Measurements from ENCODE around the gene TJP3.

TJP3 gene

DNA sequence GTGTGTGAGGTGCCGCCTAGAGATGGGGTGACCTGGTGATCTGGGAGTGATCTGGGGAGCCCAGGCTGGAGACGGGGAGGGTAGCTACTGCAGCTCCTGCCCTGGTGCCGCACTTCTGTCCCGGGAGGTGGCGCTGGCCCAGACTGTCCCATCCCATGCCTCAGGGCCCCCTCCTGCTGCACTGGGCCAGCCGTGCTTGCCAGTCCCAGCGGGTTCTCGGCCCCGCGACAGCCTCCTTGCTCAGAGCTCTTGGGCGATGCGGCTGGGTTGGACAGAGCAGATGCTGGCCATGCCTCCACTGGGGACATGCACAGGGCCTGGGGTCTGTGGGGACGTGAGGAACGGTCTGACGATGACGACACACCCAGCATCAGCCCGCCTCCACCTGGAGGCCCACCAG is 61.3 kb downstream of the TJP3 start:
- no peaks in the 10 kb centered on the region for H3K9me3 ChIP-seq (ENCODE audit: insufficient read depth, low read length)
- H3K27me3 ChIP-seq (ENCODE audit: insufficient read depth, insufficient read length): no peaks in the 10 kb centered on the region
- no peak for DNase-seq (ENCODE audit: low read depth, low spot score)
- no peak overlapping the region for H3K4me3 ChIP-seq (ENCODE audit: insufficient read length, low read depth)
- H3K4me1 ChIP-seq (ENCODE audit: insufficient read depth, insufficient read length): peaks cover 27% of the 10 kb centered on the region
- H3K9ac ChIP-seq (ENCODE audit: insufficient read length, low read depth): peak overlapping the region; percentile 67
- peaks cover 35% of the 10 kb centered on the region for H3K36me3 ChIP-seq (ENCODE audit: insufficient read depth, insufficient read length, low read length)
- TF ChIP-seq SUZ12 (IDR thresholded peaks at IDR 0.05; ENCODE audit: extremely low read depth, insufficient read depth, insufficient read length) (no peak), YY1 (IDR thresholded peaks at IDR 0.05; ENCODE audit: insufficient read depth, insufficient read length) (no peak)

DNA sequence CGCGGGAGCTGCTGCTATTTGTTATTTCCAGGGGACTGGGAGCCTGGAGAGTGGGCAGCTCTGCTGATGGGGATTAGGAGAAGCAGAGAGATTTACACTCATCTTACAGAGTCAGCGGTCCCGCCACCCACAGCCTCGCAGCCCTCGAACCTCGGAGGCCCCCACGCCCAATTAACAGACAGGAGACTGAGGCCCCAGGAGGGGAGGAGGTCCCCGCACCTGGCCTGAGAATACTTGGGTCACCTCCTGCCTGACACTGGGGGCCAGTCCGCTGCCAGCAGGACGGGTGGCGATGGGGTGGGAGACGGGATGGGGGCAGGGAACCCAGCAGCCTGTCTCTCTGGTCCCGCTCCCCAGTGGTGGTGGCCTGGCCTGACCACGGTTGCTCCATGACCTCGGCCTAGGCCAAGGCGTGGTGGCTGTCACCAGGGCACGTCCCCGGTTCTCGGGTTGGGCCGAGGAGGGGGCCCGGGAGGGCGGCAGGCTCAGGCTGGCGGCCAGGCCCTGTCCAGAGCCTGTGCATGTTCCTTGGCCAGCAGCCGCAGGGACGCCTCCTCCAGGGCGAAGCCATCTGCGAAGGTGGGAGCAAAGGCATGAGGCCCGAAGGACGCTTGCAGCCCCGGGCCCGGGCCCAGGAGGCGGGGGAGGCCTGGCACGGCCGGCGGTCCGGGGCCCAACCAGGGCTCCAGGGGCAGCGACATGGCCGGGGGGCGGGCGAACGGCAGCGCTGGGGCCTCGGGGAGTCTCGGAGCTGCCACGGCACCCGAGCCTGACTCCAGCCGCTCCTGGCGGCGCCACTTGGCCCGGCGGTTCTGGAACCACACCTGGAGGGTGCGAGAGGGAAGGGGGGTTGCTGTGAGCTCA is 62.2 kb downstream of the TJP3 start:
- peaks cover 31% of the 10 kb centered on the region for H3K36me3 ChIP-seq (ENCODE audit: insufficient read depth, insufficient read length, low read length)
- H3K4me3 ChIP-seq (ENCODE audit: insufficient read length, low read depth): no peak overlapping the region
- TF ChIP-seq SUZ12 (IDR thresholded peaks at IDR 0.05; ENCODE audit: extremely low read depth, insufficient read depth, insufficient read length) (no peak), ZNF274 (IDR thresholded peaks at IDR 0.05; ENCODE audit: low read depth, low read length) (no peak), YY1 (IDR thresholded peaks at IDR 0.05; ENCODE audit: insufficient read depth, insufficient read length) (no peak)

DNA sequence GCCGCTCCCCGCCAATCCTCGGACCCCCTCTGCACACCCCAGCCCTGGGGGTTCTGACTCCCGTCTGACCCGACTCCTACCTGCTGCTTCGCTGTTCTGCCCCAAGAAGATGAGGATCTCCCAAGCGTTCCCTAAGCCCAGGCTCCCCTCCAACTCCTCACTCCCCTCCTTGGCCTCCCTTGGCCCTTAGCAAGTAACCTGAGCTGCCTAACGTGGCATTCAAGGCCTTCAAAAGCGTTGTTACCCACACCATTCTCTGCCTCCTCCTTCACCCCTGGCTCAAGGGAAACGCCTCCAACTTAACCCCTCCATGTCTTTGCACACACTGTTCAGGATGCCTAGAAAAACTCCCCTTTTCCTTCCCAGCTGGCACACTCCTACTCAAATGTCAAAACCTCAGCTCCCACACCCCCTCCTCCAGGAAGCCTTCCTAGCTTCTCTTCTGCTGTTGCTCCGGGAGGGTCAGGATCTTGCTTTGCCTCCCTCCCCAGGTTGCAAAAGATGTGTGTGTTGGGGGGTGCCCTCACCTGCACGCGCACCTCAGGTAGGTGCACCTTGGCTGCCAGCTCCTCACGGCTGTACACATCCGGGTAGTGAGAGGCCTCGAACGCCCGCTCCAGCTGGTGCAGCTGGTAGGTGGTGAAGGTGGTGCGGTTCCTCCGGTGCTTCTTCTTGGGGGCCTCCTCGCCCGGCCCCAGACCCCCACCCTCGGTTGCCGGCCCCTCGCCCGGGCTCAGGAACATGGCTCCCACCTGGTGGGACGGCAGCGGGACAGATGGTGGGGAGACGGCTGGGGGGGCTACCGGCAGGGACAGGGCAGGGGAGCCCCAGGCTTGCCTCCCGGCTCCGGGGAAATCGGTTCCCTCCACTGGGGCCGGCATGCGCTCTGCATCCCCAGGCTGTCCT is 63.1 kb downstream of the TJP3 start:
- H3K27me3 ChIP-seq (ENCODE audit: insufficient read depth, insufficient read length): no peaks in the 10 kb centered on the region
- H3K4me3 ChIP-seq (ENCODE audit: insufficient read length, low read depth): no peak overlapping the region
- peaks cover 30% of the 10 kb centered on the region for H3K36me3 ChIP-seq (ENCODE audit: insufficient read depth, insufficient read length, low read length)
- H3K9me3 ChIP-seq (ENCODE audit: insufficient read depth, low read length): no peaks in the 10 kb centered on the region
- H3K4me1 ChIP-seq (ENCODE audit: insufficient read depth, insufficient read length): peaks cover 28% of the 10 kb centered on the region
- DNase-seq (ENCODE audit: low read depth, low spot score): peak; percentile 11
- H3K9ac ChIP-seq (ENCODE audit: insufficient read length, low read depth): peak overlapping the region; percentile 67
- TF ChIP-seq YY1 (IDR thresholded peaks at IDR 0.05; ENCODE audit: insufficient read depth, insufficient read length) (no peak), ZNF274 (IDR thresholded peaks at IDR 0.05; ENCODE audit: low read depth, low read length) (no peak), SUZ12 (IDR thresholded peaks at IDR 0.05; ENCODE audit: extremely low read depth, insufficient read depth, insufficient read length) (no peak)

More for the DNA sequence above, 62.2 kb downstream of the TJP3 start:
- DNase-seq (ENCODE audit: low read depth, low spot score): no peak
- Histone ChIP-seq H3K9me3 (ENCODE audit: insufficient read depth, low read length) (no peaks in the 10 kb centered on the region), H3K4me1 (ENCODE audit: insufficient read depth, insufficient read length) (peaks cover 28% of the 10 kb centered on the region), H3K27me3 (ENCODE audit: insufficient read depth, insufficient read length) (no peaks in the 10 kb centered on the region), H3K9ac (ENCODE audit: insufficient read length, low read depth) (peak overlapping the region; percentile 67)

DNA sequence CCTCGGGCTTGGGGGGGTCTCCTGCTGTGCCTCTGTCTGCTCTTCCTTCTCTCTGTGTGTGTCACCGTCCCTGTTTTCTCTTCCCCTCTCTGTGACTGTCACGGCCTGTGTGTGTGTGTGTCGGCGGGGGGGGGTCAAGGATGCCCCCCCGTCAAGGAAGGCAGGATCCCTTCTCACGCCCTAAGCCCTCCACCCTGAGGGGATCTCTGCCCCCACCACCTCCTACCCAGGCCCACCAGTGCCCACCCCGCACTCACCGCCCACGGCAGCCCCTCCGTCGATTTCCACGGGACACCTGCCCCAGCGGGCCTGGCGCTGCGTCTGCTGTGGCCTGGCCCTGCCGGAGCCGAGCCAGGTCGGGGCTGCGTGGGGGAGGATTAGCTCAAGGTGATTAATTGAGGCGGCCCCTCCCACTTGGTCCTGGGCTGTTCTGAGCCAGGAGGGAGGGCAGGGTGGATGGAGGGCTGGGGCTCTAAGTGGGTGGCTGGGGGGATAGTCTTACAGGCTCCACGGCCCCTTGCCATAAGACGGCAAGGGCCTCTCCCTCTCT is 63.8 kb downstream of the TJP3 start, which contains the start of gene RAX2:
Gene RAX2, minus strand, starts transcription at position 323 of the 550 bp plus-strand sequence. CDS start 486 bp downstream, outside the sequence.
- Histone ChIP-seq H3K9ac (ENCODE audit: insufficient read length, low read depth) (peak within 1 kb of the TSS; percentile 47), H3K4me1 (ENCODE audit: insufficient read depth, insufficient read length) (peaks cover 28% of the 10 kb centered on the region), H3K9me3 (ENCODE audit: insufficient read depth, low read length) (no peaks in the 10 kb centered on the region), H3K36me3 (ENCODE audit: insufficient read depth, insufficient read length, low read length) (peaks cover 23% of the 10 kb centered on the region), H3K27me3 (ENCODE audit: insufficient read depth, insufficient read length) (no peaks in the 10 kb centered on the region), H3K4me3 (ENCODE audit: insufficient read length, low read depth) (no peak within 1 kb of the TSS)
- TF ChIP-seq ZNF274 (IDR thresholded peaks at IDR 0.05; ENCODE audit: low read depth, low read length) (no peak), YY1 (IDR thresholded peaks at IDR 0.05; ENCODE audit: insufficient read depth, insufficient read length) (no peak), SUZ12 (IDR thresholded peaks at IDR 0.05; ENCODE audit: extremely low read depth, insufficient read depth, insufficient read length) (no peak)
- no peak for DNase-seq (ENCODE audit: low read depth, low spot score)

DNA sequence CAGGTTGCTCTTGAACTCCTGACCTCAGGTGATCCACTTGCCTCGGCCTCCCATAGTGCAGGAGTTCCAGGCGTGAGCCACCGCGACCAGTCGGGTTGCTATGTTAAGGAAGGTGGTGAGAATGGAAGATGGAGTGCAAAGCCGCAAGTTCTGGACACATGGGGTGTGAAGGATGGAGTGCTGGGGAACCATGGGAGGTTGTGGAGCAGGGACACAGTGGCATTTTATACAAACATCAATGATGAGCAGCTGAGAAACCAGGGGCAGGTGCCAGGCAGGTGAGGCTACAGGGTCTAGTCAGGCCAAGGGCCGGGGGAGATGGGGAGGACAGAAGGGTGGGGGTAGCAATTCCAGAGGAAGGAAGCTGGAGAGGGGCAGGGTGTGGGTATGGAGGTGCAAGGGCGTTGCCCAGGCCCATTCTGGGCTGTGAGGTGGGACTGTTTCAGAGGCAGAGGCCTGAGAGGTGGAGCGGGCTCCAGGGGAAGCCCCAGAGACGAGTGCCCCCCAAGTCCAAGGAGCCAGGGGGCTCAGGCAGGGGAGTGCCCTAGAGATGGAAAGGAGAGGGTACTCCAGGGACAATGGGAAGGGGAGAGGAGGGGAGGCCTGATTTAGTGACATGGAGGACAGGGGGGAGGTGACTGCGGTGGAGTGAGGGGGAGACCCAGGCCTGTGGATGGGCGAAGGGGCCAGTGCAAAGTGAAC is 65.8 kb downstream of the TJP3 start:
- peaks cover 24% of the 10 kb centered on the region for H3K4me1 ChIP-seq (ENCODE audit: insufficient read depth, insufficient read length)
- H3K9ac ChIP-seq (ENCODE audit: insufficient read length, low read depth): no peak overlapping the region
- TF ChIP-seq YY1 (IDR thresholded peaks at IDR 0.05; ENCODE audit: insufficient read depth, insufficient read length) (no peak), ZNF274 (IDR thresholded peaks at IDR 0.05; ENCODE audit: low read depth, low read length) (no peak), SUZ12 (IDR thresholded peaks at IDR 0.05; ENCODE audit: extremely low read depth, insufficient read depth, insufficient read length) (no peak)
- H3K4me3 ChIP-seq (ENCODE audit: insufficient read length, low read depth): no peak overlapping the region
- peaks cover 6% of the 10 kb centered on the region for H3K36me3 ChIP-seq (ENCODE audit: insufficient read depth, insufficient read length, low read length)
- no peak for DNase-seq (ENCODE audit: low read depth, low spot score)
- H3K27me3 ChIP-seq (ENCODE audit: insufficient read depth, insufficient read length): no peaks in the 10 kb centered on the region
- H3K9me3 ChIP-seq (ENCODE audit: insufficient read depth, low read length): no peaks in the 10 kb centered on the region

DNA sequence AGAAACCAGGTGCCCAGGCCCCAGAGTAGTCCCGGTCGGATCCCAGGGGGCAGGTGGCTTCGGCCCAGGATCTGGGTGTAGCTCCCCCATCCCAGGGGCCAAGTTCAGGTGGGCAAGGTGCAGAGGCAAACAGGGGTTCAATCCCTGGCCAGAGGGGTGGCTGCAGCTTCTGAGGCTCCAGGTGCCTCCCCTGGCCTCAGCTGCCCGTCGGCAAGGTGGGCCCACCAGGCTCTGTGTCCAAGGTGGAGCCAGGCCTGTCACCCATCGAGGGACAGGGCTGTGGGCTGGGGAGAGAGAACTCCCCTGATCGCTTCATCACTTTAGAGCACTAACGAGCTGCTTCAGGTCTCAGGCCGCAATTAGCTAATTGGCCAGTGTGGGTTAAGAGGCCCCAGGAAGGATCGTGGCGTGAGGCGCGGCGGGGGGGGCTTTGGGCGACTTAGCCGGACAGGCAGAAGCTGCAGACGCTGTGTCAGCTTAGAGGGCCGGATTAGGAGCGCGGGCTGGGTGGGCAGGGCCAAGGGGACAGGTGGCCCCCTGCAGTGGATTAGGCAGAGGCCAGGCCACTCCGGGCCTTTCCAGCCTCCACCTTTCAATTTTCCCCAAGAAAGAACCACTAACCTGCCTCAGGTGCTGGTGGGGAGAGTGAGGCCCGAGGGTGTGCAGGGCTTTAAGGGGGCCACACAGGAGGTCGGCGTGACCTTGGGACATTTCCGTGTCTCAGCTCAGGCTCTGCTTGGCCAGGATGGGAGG is 66.6 kb downstream of the TJP3 start:
- DNase-seq (ENCODE audit: low read depth, low spot score): no peak
- H3K36me3 ChIP-seq (ENCODE audit: insufficient read depth, insufficient read length, low read length): peaks cover 2% of the 10 kb centered on the region

More for the DNA sequence above, 66.6 kb downstream of the TJP3 start:
- Histone ChIP-seq H3K4me1 (ENCODE audit: insufficient read depth, insufficient read length) (peaks cover 23% of the 10 kb centered on the region), H3K4me3 (ENCODE audit: insufficient read length, low read depth) (no peak overlapping the region), H3K27me3 (ENCODE audit: insufficient read depth, insufficient read length) (no peaks in the 10 kb centered on the region), H3K9ac (ENCODE audit: insufficient read length, low read depth) (no peak overlapping the region), H3K9me3 (ENCODE audit: insufficient read depth, low read length) (no peaks in the 10 kb centered on the region)
- no peak for TF ChIP-seq ZNF274 (IDR thresholded peaks at IDR 0.05; ENCODE audit: low read depth, low read length)
- TF ChIP-seq SUZ12 (IDR thresholded peaks at IDR 0.05; ENCODE audit: extremely low read depth, insufficient read depth, insufficient read length): no peak
- no peak for TF ChIP-seq YY1 (IDR thresholded peaks at IDR 0.05; ENCODE audit: insufficient read depth, insufficient read length)
